Femur (tissue), 1 donor: ENCODE data around the gene MATN4.
"Not testable (repeated sequence)": the region's sequence is repeated elsewhere in the genome, so short reads cannot be mapped to it uniquely, and the experiment has no call there.

ENCODE experiments used
- DNase-seq: peaks from one replicate; pipeline ENCODE4 v3.0.0-alpha.2; 2017

Gene MATN4, protein sequence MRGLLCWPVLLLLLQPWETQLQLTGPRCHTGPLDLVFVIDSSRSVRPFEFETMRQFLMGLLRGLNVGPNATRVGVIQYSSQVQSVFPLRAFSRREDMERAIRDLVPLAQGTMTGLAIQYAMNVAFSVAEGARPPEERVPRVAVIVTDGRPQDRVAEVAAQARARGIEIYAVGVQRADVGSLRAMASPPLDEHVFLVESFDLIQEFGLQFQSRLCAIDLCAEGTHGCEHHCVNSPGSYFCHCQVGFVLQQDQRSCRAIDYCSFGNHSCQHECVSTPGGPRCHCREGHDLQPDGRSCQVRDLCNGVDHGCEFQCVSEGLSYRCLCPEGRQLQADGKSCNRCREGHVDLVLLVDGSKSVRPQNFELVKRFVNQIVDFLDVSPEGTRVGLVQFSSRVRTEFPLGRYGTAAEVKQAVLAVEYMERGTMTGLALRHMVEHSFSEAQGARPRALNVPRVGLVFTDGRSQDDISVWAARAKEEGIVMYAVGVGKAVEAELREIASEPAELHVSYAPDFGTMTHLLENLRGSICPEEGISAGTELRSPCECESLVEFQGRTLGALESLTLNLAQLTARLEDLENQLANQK

GRCh38 chr20:45308117-45308778 is at the start of gene MATN4:
Gene MATN4, minus strand, starts transcription at chr20:45308299. Its CDS starts 2,717 bp downstream, at chr20:45305582.
- DNase-seq: peak; percentile 80

DNA sequence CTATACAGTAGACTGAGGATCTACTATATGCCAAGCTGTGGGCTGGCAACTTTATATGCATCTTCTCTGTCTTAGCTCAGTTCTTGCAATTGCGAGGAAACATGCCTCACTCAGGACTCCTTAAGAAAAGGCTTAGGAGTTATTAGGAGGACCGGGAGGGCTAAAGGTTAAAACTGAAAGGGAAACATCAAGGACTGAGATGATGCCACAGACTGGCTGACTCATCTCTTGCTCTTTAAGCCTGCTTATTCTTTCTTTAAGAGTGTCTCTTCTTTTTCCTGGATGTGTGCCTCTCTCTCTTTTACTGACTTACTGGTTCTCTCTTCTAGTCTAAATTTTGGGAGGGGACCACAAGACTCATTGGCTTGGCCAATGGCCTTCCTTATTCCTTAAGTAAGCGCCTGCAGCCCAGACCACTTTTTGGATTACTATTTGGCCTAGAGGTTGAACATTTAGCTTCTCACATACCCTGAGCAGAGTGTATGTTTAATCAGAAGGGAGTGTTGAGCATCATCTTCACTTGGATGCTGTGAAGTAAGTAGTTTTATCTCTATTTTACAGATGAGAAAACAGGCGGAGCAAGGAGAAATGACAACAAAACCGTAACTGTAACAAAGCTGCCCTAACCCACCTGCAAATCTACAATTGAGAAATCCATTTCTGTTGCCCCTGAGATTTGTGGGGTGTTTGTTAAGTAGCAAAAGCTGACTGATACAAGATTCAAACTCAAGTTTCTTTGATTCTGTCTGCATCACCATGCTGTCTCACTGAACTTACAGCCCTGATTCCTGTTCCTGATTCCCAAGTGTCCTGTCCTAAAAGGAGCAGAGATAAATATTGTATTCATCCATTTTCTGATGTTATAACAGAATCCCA is 47.3 kb upstream of the MATN4 start:
- no peak for DNase-seq

- peak; percentile 39 for DNase-seq
These were observed 46.5 kb upstream of the MATN4 start for GRCh38 chr20:45354423-45355208.

DNA sequence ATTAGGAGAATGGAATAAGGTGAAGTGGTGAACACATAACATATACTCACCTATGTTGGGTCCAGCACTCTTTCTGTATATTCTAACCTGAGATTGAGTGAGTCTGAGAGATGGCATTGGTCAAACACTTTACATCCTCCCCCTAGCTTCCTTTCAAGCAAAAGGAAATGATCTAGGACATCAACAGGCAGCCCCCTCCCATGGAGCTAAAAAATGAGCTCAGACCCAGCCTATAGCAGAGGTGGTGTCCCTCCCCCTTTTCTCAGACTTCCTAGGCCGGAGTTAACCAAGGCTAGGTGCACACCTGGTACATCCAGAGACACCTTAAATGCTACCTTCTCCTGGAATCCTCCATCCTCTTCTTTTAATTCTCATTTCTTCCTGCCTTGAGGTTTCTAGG is 45.6 kb upstream of the MATN4 start:
- DNase-seq: no peak

- no peak for DNase-seq
These were observed 44.6 kb upstream of the MATN4 start for GRCh38 chr20:45352729-45353128.

DNA sequence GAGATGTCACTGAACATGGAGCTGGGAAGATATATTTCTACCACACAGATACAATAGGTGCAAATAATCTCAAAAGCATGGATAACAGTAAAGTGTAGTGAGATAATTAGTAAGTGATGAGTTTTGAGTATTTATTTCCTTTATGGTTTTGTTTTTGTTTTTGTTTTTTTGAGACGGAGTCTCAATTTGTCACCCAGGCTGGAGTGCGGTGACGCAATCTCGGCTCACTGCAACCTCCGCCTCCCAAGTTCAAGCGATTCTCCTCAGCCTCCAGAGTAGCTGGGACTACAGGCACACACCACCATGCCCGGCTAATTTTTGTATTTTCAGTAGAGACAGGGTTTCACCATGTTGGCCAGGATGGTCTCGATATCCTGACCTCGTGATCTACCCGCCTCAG is 42.7 kb upstream of the MATN4 start:
- not testable (repeated sequence) for DNase-seq

GRCh38 chr20:45350217-45350616 is 42.1 kb upstream of the MATN4 start:
- DNase-seq: no peak

GRCh38 chr20:45347936-45348778 is 40.1 kb upstream of the MATN4 start, which contains the start of gene SDC4:
Gene SDC4, minus strand, starts transcription at chr20:45348424. Its CDS starts 40 bp downstream, at chr20:45348384.
- DNase-seq: peak; percentile 73

DNA sequence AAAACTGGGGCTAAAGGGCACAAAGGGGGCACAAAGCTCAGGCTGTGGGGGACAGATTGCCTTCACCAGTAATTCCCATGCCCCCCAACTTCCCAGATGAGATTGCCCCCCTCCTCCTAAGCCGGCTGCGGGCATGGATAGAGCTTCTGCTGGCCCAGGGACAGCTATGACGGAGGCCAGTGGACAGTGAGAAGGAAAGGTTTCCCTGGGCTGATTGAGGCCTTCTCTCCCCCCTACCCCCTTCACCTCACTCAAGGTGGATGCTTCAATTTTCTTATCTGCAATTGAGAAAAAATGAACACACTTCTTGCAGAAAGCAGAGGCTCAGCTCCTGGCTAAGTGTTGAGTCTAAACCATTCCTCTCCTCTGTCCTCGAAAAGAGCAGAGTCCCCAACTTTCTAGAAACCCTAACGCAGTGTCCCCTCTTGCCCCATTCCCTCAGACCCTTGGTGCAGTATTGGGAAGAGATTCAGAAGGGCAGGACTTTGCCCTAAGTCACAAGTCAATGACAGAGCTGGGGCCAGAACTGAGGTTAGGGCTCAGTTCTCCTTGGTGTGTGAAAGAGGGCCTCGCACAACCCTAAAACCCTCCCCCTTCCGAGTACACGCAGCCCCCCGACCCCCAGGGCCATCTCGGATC is 39.3 kb upstream of the MATN4 start:
- DNase-seq: no peak

- no peak for DNase-seq
These were observed 38.8 kb upstream of the MATN4 start for GRCh38 chr20:45346851-45347250.

DNA sequence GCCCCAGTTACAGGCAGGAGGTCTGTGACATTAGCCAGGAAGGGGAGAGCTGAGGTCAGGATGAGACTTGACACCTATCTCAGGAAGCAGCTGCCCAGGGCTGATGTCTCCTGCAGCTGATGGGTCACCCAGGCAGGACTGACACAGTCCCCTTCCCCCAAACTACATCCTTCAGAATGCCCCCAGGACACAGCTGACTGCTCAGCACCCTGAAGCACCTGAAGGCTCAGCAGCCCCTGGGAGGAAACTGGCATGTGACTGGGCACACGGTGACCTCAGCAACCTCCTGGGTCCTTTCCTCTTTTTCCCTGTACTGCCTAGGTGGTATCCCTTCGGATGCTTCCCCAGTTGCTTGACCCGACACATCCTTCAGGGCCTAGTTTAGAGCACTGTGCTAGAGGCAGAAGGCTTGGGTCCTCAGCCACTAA is 38.2 kb upstream of the MATN4 start:
- no peak for DNase-seq

DNA sequence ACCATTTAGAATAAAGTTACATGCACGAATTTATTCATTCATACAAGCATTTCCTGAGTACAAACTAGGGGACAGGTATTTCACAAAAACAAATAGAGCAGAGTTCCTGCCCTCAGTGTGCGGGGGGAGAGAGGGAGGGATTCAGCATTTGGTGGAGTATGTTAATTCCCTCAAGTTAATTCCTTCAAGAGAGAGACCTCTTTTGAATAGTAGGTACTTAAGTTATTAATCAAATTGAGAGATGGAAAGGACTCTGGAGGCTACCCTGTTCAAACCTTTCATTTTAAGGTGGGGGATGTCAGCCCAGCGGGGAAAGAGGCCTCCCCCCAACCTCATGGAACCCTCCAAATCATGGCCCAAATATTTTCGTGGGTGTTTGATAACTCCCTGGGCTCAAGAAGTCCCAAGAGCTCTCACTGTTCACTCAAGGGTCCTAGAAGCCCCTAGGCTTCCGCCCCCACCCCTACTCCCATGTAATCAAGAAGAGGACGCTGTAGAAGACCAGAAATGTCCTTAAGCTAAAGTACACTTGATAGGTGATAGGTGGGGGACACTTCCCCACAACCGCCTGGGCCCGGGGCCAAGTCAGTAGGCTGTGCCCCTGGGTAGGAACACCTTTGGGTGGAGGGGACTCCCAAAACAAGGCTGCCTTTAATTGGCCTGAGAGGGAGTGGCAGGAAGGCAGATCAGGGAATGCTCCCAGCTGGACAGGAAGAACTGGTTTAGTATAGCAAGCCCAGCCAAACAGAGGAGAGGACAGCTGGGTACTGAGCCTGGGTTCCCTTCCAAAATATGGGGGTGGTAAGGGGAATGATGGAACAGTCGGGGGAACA is 37.2 kb upstream of the MATN4 start:
- no peak for DNase-seq

- DNase-seq: peak; percentile 35
These were observed 36.2 kb upstream of the MATN4 start for GRCh38 chr20:45344168-45344860.

DNA sequence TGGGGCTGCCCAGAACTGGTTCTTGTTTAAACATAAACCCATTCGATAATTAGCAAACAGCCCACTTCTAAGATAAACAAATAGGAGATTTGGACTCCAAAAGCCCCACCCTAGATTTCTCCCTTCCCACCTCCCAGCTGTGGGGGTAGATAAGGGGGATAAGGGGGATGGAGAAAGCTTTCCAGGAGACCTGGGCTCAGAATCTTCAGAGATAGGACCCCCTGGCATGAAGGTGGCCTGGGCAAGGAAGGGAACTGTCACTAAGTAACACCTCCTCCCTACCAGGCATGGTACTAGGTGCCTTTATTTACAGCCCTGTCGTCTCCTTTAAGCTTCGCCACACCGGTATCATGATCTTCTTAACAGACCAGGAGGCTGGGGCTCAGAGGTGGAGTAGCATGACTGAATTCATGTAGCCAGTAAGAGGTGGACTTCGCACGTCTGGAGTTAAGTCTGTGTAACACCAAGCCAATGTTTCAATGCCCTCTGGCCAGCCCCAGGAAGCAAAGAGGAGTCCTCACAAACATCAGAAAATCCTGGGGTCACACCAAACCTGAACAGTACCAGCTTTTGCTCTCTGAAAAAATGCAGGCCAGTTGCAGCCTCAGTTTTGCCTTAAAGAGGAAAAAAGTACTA is 35.6 kb upstream of the MATN4 start:
- no peak for DNase-seq

- no peak for DNase-seq
These were observed 34.9 kb upstream of the MATN4 start for GRCh38 chr20:45342855-45343531.

DNA sequence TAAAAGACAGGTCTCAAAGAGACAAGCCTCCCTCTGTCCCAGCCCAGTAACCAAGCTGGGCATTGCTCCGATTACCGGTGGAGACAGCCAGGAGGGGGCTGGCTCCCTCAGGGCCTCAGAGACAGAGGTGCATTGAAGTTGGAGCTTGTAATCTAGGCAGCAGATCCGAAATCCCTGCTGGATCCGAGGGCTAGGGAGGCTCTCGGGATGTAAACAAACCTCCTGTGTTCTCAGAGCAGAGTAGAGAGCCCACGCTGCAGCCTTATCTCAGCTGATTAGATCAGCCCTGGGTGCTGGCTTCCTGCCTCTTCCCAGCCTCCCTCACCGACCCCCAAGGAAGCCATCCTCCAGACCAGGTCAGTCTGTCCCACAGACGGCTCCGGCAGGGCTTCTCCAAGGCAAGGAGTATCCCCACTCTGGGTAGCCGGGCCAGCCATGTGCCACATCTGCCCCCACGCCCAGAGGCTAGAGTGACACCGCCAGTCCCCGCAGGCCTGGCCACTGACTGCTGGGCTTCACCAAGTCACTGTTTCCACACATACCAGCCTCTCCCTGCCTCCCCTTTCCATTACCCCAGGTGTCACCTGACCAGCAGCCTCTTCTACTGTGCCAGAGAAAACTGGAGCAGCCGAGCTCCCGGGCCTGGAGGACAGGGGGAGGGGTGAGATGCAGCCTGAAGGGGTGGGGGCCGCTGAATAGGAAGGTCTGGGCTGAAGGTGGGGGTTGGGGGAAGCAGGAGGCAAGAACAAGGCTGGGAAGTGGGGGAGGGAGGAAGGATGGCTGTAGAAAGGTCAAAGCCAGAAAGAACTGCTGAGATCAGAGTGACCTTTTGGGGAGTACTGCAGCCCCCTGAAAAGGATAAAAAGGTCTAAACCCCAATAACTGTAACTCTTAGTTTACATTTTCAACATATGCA is 34.1 kb upstream of the MATN4 start:
- DNase-seq: peak; percentile 79

DNA sequence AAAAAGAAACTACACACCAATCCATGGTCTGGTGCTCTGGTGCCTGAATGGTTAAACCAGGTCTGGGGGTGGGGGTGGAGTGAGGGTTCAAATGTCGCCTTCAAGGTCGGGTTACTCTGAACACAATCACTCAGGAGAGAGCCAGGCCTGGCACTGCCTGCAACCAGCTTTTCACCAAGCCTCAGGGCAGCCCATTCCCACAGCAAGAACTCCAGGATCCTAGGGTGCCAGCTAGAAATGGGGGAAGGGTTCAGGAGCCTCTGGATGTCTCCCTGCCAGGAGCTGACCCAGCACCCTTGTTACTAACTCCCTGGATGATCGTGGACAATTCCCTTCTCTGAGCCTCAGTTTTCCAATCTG is 33.5 kb upstream of the MATN4 start:
- no peak for DNase-seq
